Measurements from ENCODE around the gene PLEKHM2. TPM values are rescaled to one million over a fixed set of nuclear protein-coding genes. Genes with fewer than 3 reads are reported as not detected.

The PLEKHM2 gene
- total and polyA plus RNA-seq, 12 donors = 63.7 to 106 (median 76.7) TPM

DNA sequence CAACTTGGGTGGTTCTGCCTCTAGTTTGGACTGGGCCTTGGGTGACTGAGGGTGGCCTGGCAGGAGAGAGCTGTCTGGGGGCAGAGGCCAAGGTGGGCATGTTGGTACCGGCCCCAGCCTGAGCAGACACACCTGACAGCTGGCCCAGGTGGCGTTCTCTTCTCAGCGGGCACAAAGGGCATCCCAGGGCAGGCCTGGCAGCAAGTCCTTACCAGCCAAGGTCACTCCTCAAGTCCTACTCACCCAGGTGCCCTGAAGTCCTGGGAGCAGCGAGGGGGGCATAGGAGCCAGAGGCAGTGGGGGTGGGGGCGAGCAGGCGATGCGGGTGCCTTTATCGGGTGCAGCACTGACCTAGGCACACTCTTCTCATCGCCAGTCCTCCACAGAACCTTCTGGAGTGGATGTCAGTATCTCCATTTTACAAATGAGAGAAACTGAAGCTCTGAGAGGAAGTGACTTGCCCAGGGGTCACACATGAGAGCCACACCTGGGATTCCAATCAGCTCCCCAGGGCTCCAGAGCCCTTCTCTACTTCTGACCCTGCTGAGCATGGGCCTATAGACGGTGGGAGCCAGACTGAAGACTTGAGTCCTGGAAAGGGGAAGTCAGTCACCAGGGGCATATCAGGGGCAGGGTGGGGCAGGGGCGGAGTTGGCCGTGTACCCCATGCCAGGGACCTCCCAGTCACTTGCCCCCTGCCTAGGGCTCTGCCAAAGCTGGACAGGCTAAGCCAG, 51.4 kb downstream of the PLEKHM2 start:
- H3K4me1 ChIP-seq = peaks cover 0 to 34% (median 21%) of the 10 kb centered on the region in 9 donors
- H3K36me3 ChIP-seq = peaks cover 0 to 54% (median 37%) of the 10 kb centered on the region in 9 donors
- WGBS, 2 donors = 58 to 65% methylated on average over 10 to 12 of the region's 12 CpGs
- H3K9me3 ChIP-seq = no peaks in the 10 kb centered on the region
- intact Hi-C loops (cut with DNase I) = loop anchor here in 1 of 10 donors (10.0 kb wide), 1 partner anchor 51 kb away; the partner anchor contains the start of gene PLEKHM2
- TF ChIP-seq, protein P1, sequence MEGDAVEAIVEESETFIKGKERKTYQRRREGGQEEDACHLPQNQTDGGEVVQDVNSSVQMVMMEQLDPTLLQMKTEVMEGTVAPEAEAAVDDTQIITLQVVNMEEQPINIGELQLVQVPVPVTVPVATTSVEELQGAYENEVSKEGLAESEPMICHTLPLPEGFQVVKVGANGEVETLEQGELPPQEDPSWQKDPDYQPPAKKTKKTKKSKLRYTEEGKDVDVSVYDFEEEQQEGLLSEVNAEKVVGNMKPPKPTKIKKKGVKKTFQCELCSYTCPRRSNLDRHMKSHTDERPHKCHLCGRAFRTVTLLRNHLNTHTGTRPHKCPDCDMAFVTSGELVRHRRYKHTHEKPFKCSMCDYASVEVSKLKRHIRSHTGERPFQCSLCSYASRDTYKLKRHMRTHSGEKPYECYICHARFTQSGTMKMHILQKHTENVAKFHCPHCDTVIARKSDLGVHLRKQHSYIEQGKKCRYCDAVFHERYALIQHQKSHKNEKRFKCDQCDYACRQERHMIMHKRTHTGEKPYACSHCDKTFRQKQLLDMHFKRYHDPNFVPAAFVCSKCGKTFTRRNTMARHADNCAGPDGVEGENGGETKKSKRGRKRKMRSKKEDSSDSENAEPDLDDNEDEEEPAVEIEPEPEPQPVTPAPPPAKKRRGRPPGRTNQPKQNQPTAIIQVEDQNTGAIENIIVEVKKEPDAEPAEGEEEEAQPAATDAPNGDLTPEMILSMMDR (IDR thresholded peaks at IDR 0.05) = no peak
- H3K27ac ChIP-seq = peak overlapping the region; percentile 71 to 92 (median 86)
- no peak for DNase-seq
- no peaks in the 10 kb centered on the region for H3K27me3 ChIP-seq
- ATAC-seq = peak in 7 of 8 donors; percentile 5 to 43 (median 36)
- no peak overlapping the region for H3K4me3 ChIP-seq

DNA sequence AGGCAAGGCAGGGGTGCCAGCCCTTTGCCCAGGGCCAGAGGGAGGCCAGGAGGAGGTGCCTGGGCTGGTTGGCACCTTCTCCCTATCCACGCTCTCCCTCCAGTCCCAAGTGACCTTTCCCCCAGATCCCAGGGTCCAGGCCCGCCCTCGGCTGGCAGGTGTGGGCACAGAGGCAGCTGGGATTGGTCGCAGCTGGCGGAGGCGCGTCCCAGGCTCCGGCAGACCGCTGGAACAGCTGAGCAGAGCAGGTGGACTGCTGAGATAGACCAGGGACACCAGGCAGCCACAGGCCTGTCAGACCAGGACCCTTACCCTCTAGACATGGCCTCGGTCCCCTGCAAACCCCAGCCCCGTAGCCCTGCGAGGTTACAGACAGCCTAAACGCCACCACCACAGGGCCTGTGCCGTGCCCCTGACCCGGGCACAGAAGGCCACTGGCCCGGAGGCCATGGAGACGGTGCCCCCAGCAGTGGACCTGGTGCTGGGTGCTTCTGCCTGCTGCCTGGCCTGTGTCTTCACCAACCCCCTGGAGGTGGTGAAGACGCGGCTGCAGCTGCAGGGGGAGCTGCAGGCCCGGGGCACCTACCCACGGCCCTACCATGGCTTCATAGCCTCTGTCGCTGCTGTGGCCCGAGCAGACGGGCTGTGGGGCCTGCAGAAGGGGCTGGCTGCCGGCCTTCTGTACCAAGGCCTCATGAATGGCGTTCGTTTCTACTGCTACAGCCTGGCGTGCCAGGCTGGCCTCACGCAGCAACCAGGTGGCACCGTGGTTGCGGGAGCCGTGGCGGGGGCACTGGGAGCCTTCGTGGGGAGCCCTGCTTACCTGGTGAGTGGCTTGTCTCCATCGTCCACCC, 52.1 kb downstream of the PLEKHM2 start, which contains the start of gene SLC25A34:
TSS of gene SLC25A34 (plus strand) at position 221 of the 854 bp plus-strand sequence. CDS start at position 449, 228 bp downstream.
- Histone ChIP-seq H3K4me3 (peak within 1 kb of the TSS in 9 of 10 donors; percentile 22 to 42 (median 30)), H3K4me1 (peaks cover 0 to 37% (median 21%) of the 10 kb centered on the region in 9 donors), H3K36me3 (peaks cover 0 to 46% (median 29%) of the 10 kb centered on the region in 9 donors), H3K9me3 (no peaks in the 10 kb centered on the region), H3K27me3 (no peaks in the 10 kb centered on the region), H3K27ac (peak within 1 kb of the TSS; percentile 71 to 92 (median 86))
- TF ChIP-seq, protein P1 (IDR thresholded peaks at IDR 0.05) = no peak
- DNase-seq (peak; percentile 79 to 83), ATAC-seq (peak; percentile 73 to 92 (median 84))
- WGBS, 2 donors = 56 to 68% methylated on average over 35 of the region's 35 CpGs
- intact Hi-C loops (cut with DNase I) = loop anchor here in 1 of 10 donors (10.0 kb wide), 1 partner anchor 51 kb away; the partner anchor contains the start of gene PLEKHM2

DNA sequence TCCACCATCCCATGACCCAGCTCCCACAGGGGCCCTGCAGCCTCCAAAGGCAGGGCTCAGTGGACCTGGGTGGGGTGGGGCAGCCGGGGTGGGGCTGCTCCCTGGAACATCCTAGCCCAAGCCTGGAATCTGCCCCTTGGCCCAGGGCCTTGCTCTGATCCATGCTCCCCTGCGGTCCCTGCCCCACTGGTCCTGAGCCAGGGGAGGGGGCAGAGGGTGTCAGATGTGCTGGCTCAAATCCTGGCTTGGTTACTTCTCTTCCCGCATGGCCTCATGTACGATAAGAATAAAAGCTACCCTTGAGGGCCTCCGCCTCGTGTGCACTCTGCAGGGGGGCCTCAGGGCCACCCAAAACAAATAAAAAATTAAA, 52.8 kb downstream of the PLEKHM2 start:
- DNase-seq (no peak), ATAC-seq (peak in 1 of 8 donors; percentile 3)
- intact Hi-C loops (cut with DNase I) = loop anchor here in 1 of 10 donors (10.0 kb wide), 1 partner anchor 52 kb away; the partner anchor contains the start of gene PLEKHM2
- TF ChIP-seq, protein P1 (IDR thresholded peaks at IDR 0.05) = no peak
- H3K27ac ChIP-seq = peak overlapping the region; percentile 71 to 92 (median 86)
- no peaks in the 10 kb centered on the region for H3K27me3 ChIP-seq
- H3K36me3 ChIP-seq = peaks cover 0 to 40% (median 23%) of the 10 kb centered on the region in 9 donors
- H3K9me3 ChIP-seq = no peaks in the 10 kb centered on the region
- H3K4me3 ChIP-seq = peak overlapping the region in 8 of 10 donors; percentile 22 to 42 (median 30)
- peaks cover 4 to 41% (median 21%) of the 10 kb centered on the region in 9 donors for H3K4me1 ChIP-seq
- 33 to 53% methylated on average over 6 of the region's 6 CpGs for WGBS, 2 donors
